WTC11 (cell line): ENCODE results near the gene DSG3. TPM values are rescaled to one million over a fixed set of nuclear protein-coding genes. Genes with fewer than 3 reads are reported as not detected.

Experiments
- ATAC-seq: fragments of 200-7000 bp; cut with Tn5 transposase; 2 replicates; pipeline ENCODE4 v1.10.0; 2021; ENCODE audit warnings: mild to moderate bottlenecking, moderate library complexity
- CTCF ChIA-PET: fragments of 300-600 bp; sonication (Branson Sonifier 250); formaldehyde crosslinking; loops from one replicate; lab custom pipeline; 2021; ENCODE audit warnings: antibody characterized with exemption; lab: Charles Lee
- POLR2A ChIA-PET: fragments of 350-600 bp; sonication (Branson Sonifier 250); formaldehyde crosslinking; loops from one replicate; lab custom pipeline; 2021; ENCODE audit warnings: antibody characterized with exemption; lab: Charles Lee
- DNase-seq: peaks from one replicate; pipeline ENCODE4 v3.0.0; 2021; ENCODE audit warnings: low spot score
- H3K27ac Mint-ChIP-seq: 2 replicates; pipeline ENCODE4 v1.8.0; 2021; ENCODE audit warnings: mixed read lengths
- H3K27me3 Mint-ChIP-seq: 2 replicates; pipeline ENCODE4 v1.8.0; 2021; ENCODE audit warnings: low read depth, mild to moderate bottlenecking, moderate library complexity, mixed read lengths
- H3K36me3 Mint-ChIP-seq: 2 replicates; pipeline ENCODE4 v1.8.0; 2021; ENCODE audit warnings: mixed read lengths
- H3K4me1 Mint-ChIP-seq: 2 replicates; pipeline ENCODE4 v1.8.0; 2022; ENCODE audit warnings: mixed read lengths
- H3K4me3 Mint-ChIP-seq: 2 replicates; pipeline ENCODE4 v1.8.0; 2021; ENCODE audit warnings: mild to moderate bottlenecking, moderate library complexity, mixed read lengths
- H3K9me3 Mint-ChIP-seq: 2 replicates; pipeline ENCODE4 v1.8.0; 2021; ENCODE audit warnings: mixed read lengths
- CBFB ChIP-seq: sonication (generic); formaldehyde crosslinking; IDR thresholded peaks from 2 replicates; pipeline ENCODE4 v1.8.1; 2022; ENCODE audit warnings: mild to moderate bottlenecking, low read depth, missing genetic modification reagents
- EMX1 ChIP-seq: fragments of 250-450 bp; sonication (Bioruptor Pico); IDR thresholded peaks from 2 replicates; pipeline ENCODE4 v1.8.0; 2021; ENCODE audit warnings: mild to moderate bottlenecking
- ESRRA ChIP-seq: sonication (generic); formaldehyde crosslinking; IDR thresholded peaks from 2 replicates; pipeline ENCODE4 v1.8.1; 2022; ENCODE audit warnings: mild to moderate bottlenecking, missing genetic modification reagents, borderline replicate concordance
- ETV6 ChIP-seq: sonication (generic); formaldehyde crosslinking; IDR thresholded peaks from 2 replicates; pipeline ENCODE4 v1.8.1; 2022; ENCODE audit warnings: mild to moderate bottlenecking, missing genetic modification reagents
- FOXP1 ChIP-seq: sonication (generic); formaldehyde crosslinking; IDR thresholded peaks from 2 replicates; pipeline ENCODE4 v1.8.0; 2022; ENCODE audit warnings: missing genetic modification reagents, mild to moderate bottlenecking, moderate library complexity, borderline replicate concordance
- GABPB1 ChIP-seq: sonication (generic); formaldehyde crosslinking; IDR thresholded peaks from 2 replicates; pipeline ENCODE4 v1.8.1; 2023; ENCODE audit warnings: mild to moderate bottlenecking, missing genetic modification reagents
- NR3C1 ChIP-seq: sonication (generic); formaldehyde crosslinking; conservative IDR thresholded peaks from 2 replicates; pipeline ENCODE4 v1.8.1; 2023; ENCODE audit warnings: low read depth, mild to moderate bottlenecking, missing genetic modification reagents
- TEAD4 ChIP-seq: sonication (generic); formaldehyde crosslinking; IDR thresholded peaks from 2 replicates; pipeline ENCODE4 v1.8.0; 2022; ENCODE audit warnings: mild to moderate bottlenecking, missing genetic modification reagents
- total RNA-seq: library from RNA; stranded (reverse); gene quantifications from 3 replicates; pipeline ENCODE4 v1.2.3, GENCODE V29; 2021
- TF ChIP-seq, protein P1 (sequence below): sonication (generic); formaldehyde crosslinking; IDR thresholded peaks from 2 replicates; pipeline ENCODE4 v1.8.1; 2022; ENCODE audit warnings: low read depth, mild to moderate bottlenecking, moderate library complexity, missing genetic modification reagents, borderline replicate concordance
- TF ChIP-seq, protein P2 (sequence below): sonication (generic); formaldehyde crosslinking; IDR thresholded peaks from 2 replicates; pipeline ENCODE4 v1.8.0; 2022; ENCODE audit warnings: mild to moderate bottlenecking, missing genetic modification reagents
- TF ChIP-seq, protein P3 (sequence below): sonication (generic); formaldehyde crosslinking; IDR thresholded peaks from 2 replicates; pipeline ENCODE4 v1.8.1; 2022; ENCODE audit warnings: low read depth, missing genetic modification reagents, borderline replicate concordance
- TF ChIP-seq, protein P4 (sequence below): sonication (generic); formaldehyde crosslinking; IDR thresholded peaks from 2 replicates; pipeline ENCODE4 v1.8.1; 2023; ENCODE audit warnings: mild to moderate bottlenecking, missing genetic modification reagents, moderate library complexity
- TF ChIP-seq, protein P5 (sequence below): sonication (generic); formaldehyde crosslinking; IDR thresholded peaks from 2 replicates; pipeline ENCODE4 v1.8.0; 2022; ENCODE audit warnings: missing genetic modification reagents
- TF ChIP-seq, protein P6 (sequence below): sonication (generic); formaldehyde crosslinking; IDR thresholded peaks from 2 replicates; pipeline ENCODE4 v1.8.1; 2023; ENCODE audit warnings: mild to moderate bottlenecking, missing genetic modification reagents
- TF ChIP-seq, protein P7 (sequence below): sonication (generic); formaldehyde crosslinking; IDR thresholded peaks from 2 replicates; pipeline ENCODE4 v1.8.1; 2022; ENCODE audit warnings: mild to moderate bottlenecking, moderate library complexity, missing genetic modification reagents
- TF ChIP-seq, protein P8 (sequence below): sonication (generic); formaldehyde crosslinking; IDR thresholded peaks from 2 replicates; pipeline ENCODE4 v1.8.1; 2023; ENCODE audit warnings: mild to moderate bottlenecking, missing genetic modification reagents, moderate library complexity

DSG3 gene
- total RNA-seq, 1 experiment from 2014 or later, result 0.04 TPM

DNA sequence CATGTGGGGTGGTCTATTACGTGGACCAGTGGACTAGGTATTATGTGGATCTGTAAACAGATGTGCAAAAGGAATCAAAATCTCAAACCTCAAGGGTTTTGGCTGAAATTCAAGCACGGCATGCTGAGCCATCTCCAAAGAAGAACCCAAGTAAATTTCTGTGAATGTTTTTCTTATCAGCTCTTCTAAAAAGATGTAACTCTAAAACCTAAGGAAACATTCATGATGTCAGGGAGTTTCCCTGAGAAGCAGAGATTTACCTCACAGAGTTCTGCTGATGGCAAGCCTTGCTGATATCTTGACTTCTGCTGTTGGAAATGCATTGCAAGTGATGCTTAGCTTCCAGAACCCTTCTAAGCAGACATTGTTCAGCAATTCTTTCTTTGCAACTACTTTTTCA, 49.4 kb upstream of the DSG3 start:
- TF ChIP-seq, protein P1, sequence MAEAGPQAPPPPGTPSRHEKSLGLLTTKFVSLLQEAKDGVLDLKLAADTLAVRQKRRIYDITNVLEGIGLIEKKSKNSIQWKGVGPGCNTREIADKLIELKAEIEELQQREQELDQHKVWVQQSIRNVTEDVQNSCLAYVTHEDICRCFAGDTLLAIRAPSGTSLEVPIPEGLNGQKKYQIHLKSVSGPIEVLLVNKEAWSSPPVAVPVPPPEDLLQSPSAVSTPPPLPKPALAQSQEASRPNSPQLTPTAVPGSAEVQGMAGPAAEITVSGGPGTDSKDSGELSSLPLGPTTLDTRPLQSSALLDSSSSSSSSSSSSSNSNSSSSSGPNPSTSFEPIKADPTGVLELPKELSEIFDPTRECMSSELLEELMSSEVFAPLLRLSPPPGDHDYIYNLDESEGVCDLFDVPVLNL (CRISPR knock-in tag), result no peak
- TF ChIP-seq ESRRA (CRISPR knock-in tag) (no peak), TEAD4 (CRISPR knock-in tag) (no peak), CBFB (CRISPR knock-in tag) (no peak), FOXP1 (CRISPR knock-in tag) (no peak), EMX1 (no peak), GABPB1 (CRISPR knock-in tag) (no peak), NR3C1 (CRISPR knock-in tag) (no peak), ETV6 (no peak)
- TF ChIP-seq, protein P2, sequence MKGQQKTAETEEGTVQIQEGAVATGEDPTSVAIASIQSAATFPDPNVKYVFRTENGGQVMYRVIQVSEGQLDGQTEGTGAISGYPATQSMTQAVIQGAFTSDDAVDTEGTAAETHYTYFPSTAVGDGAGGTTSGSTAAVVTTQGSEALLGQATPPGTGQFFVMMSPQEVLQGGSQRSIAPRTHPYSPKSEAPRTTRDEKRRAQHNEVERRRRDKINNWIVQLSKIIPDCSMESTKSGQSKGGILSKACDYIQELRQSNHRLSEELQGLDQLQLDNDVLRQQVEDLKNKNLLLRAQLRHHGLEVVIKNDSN, result no peak
- TF ChIP-seq, protein P3, sequence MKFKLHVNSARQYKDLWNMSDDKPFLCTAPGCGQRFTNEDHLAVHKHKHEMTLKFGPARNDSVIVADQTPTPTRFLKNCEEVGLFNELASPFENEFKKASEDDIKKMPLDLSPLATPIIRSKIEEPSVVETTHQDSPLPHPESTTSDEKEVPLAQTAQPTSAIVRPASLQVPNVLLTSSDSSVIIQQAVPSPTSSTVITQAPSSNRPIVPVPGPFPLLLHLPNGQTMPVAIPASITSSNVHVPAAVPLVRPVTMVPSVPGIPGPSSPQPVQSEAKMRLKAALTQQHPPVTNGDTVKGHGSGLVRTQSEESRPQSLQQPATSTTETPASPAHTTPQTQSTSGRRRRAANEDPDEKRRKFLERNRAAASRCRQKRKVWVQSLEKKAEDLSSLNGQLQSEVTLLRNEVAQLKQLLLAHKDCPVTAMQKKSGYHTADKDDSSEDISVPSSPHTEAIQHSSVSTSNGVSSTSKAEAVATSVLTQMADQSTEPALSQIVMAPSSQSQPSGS, result no peak
- TF ChIP-seq, protein P4, sequence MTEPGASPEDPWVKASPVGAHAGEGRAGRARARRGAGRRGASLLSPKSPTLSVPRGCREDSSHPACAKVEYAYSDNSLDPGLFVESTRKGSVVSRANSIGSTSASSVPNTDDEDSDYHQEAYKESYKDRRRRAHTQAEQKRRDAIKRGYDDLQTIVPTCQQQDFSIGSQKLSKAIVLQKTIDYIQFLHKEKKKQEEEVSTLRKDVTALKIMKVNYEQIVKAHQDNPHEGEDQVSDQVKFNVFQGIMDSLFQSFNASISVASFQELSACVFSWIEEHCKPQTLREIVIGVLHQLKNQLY (CRISPR knock-in tag), result no peak
- TF ChIP-seq, protein P5, sequence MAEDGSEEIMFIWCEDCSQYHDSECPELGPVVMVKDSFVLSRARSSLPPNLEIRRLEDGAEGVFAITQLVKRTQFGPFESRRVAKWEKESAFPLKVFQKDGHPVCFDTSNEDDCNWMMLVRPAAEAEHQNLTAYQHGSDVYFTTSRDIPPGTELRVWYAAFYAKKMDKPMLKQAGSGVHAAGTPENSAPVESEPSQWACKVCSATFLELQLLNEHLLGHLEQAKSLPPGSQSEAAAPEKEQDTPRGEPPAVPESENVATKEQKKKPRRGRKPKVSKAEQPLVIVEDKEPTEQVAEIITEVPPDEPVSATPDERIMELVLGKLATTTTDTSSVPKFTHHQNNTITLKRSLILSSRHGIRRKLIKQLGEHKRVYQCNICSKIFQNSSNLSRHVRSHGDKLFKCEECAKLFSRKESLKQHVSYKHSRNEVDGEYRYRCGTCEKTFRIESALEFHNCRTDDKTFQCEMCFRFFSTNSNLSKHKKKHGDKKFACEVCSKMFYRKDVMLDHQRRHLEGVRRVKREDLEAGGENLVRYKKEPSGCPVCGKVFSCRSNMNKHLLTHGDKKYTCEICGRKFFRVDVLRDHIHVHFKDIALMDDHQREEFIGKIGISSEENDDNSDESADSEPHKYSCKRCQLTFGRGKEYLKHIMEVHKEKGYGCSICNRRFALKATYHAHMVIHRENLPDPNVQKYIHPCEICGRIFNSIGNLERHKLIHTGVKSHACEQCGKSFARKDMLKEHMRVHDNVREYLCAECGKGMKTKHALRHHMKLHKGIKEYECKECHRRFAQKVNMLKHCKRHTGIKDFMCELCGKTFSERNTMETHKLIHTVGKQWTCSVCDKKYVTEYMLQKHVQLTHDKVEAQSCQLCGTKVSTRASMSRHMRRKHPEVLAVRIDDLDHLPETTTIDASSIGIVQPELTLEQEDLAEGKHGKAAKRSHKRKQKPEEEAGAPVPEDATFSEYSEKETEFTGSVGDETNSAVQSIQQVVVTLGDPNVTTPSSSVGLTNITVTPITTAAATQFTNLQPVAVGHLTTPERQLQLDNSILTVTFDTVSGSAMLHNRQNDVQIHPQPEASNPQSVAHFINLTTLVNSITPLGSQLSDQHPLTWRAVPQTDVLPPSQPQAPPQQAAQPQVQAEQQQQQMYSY (CRISPR knock-in tag), result no peak
- TF ChIP-seq, protein P6, sequence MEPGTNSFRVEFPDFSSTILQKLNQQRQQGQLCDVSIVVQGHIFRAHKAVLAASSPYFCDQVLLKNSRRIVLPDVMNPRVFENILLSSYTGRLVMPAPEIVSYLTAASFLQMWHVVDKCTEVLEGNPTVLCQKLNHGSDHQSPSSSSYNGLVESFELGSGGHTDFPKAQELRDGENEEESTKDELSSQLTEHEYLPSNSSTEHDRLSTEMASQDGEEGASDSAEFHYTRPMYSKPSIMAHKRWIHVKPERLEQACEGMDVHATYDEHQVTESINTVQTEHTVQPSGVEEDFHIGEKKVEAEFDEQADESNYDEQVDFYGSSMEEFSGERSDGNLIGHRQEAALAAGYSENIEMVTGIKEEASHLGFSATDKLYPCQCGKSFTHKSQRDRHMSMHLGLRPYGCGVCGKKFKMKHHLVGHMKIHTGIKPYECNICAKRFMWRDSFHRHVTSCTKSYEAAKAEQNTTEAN (CRISPR knock-in tag), result no peak
- TF ChIP-seq, protein P7, sequence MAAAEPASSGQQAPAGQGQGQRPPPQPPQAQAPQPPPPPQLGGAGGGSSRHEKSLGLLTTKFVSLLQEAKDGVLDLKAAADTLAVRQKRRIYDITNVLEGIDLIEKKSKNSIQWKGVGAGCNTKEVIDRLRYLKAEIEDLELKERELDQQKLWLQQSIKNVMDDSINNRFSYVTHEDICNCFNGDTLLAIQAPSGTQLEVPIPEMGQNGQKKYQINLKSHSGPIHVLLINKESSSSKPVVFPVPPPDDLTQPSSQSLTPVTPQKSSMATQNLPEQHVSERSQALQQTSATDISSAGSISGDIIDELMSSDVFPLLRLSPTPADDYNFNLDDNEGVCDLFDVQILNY (CRISPR knock-in tag), result no peak
- TF ChIP-seq, protein P8, sequence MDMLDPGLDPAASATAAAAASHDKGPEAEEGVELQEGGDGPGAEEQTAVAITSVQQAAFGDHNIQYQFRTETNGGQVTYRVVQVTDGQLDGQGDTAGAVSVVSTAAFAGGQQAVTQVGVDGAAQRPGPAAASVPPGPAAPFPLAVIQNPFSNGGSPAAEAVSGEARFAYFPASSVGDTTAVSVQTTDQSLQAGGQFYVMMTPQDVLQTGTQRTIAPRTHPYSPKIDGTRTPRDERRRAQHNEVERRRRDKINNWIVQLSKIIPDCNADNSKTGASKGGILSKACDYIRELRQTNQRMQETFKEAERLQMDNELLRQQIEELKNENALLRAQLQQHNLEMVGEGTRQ (CRISPR knock-in tag), result no peak
- Mint-ChIP-seq H3K27ac (no peak overlapping the region), H3K9me3 (no peaks in the 10 kb centered on the region), H3K27me3 (no peaks in the 10 kb centered on the region), H3K4me1 (peaks cover 4% of the 10 kb centered on the region), H3K36me3 (no peaks in the 10 kb centered on the region), H3K4me3 (no peak overlapping the region)
- POLR2A ChIA-PET, result no interaction called here
- ATAC-seq, result no peak
- CTCF ChIA-PET, result no interaction called here
- DNase-seq, result no peak
